Fibroblast of the aortic adventitia (primary cell): ENCODE data around the gene ZNF467. TPM values are rescaled to one million over a fixed set of nuclear protein-coding genes. Genes with fewer than 3 reads are reported as not detected.

ENCODE experiments used
- DNase-seq: peaks from one replicate; pipeline ENCODE4 v3.0.0-alpha.2; 2010; ENCODE audit warnings: low read depth
- H3K4me3 ChIP-seq: 2 replicates; pipeline ENCODE4 v1.5.1; 2011; ENCODE audit warnings: low read depth, mild to moderate bottlenecking, control low read depth, low read length, moderate library complexity
- total RNA-seq: library from RNA; depleted of rRNA; stranded (reverse); fragments of >200 nt; gene quantifications from 2 replicates; pipeline ENCODE4 v1.2.3, GENCODE V29; 2012; ENCODE audit warnings: low replicate concordance
- TF ChIP-seq, protein P1 (sequence below): IDR thresholded peaks from 2 replicates; pipeline ENCODE4 v1.5.1; 2011; ENCODE audit warnings: mild to moderate bottlenecking, low read length, control low read depth, inconsistent platforms; ENCODE audit not compliant: insufficient read depth

ZNF467 gene
- total RNA-seq, 1 donor: 0.27 TPM

DNA sequence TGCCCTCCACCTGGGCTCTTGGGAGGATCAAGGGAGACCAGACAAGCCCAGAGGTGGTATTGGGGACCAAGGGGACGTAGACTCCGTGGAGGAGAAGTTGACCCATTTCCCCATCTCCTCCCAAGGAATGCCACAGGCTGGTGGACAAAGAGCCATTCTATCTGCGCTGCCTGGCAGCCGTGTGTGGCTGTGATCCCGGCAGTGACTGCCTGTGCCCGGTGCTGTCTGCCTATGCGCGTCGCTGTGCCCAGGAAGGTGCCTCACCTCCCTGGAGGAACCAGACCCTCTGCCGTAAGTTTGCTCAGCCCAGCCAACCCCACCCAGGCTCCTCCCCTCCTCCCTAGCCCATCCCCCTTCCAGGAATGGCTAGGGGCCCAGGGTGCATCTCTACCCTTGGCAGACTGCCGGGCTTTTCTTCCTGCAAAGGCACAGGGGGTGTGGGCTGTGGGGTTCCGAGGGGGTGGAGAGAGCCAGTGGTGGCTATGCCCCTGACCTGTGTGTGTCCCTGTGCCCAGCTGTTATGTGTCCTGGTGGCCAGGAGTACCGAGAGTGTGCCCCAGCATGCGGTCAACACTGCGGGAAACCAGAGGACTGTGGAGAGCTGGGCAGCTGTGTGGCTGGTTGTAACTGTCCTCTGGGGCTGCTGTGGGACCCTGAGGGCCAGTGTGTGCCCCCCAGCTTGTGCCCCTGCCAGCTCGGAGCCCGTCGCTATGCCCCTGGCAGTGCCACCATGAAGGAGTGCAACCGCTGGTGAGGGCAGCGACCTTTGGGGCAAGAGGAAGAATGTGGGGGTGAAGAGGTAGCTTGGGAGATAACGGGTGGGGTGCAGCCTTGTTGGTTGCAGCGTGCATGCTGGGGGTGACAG lies 10.2 kb upstream of the ZNF467 start:
- H3K4me3 ChIP-seq: no peak overlapping the region
- no peak for DNase-seq
- TF ChIP-seq, protein P1, sequence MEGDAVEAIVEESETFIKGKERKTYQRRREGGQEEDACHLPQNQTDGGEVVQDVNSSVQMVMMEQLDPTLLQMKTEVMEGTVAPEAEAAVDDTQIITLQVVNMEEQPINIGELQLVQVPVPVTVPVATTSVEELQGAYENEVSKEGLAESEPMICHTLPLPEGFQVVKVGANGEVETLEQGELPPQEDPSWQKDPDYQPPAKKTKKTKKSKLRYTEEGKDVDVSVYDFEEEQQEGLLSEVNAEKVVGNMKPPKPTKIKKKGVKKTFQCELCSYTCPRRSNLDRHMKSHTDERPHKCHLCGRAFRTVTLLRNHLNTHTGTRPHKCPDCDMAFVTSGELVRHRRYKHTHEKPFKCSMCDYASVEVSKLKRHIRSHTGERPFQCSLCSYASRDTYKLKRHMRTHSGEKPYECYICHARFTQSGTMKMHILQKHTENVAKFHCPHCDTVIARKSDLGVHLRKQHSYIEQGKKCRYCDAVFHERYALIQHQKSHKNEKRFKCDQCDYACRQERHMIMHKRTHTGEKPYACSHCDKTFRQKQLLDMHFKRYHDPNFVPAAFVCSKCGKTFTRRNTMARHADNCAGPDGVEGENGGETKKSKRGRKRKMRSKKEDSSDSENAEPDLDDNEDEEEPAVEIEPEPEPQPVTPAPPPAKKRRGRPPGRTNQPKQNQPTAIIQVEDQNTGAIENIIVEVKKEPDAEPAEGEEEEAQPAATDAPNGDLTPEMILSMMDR: no peak

DNA sequence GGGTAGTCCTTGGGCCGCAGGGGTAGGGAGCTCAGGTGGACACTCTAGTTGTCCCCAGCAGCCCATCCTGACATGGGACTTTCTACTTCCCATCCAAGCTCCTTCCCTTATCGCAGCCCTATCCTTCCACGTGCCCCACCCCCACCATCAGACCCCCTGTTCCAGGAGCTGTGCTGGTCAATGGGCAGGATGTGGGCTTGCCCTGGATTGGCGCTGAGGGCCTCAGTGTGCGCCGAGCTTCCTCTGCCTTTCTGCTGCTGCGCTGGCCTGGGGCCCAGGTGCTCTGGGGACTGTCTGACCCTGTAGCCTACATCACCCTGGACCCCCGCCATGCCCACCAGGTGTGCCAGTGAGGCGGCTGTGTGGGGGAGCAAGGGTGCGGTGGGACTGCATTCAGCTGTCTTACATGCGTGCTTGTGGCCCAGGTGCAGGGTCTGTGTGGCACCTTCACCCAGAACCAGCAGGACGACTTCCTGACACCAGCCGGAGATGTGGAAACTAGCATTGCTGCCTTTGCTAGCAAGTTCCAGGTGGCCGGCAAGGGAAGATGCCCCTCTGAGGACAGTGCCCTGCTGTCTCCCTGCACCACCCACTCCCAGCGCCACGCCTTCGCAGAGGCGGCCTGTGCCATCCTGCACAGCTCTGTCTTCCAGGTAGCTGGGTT lies 9.4 kb upstream of the ZNF467 start:
- TF ChIP-seq, protein P1: no peak
- no peak for DNase-seq
- H3K4me3 ChIP-seq: no peak overlapping the region

DNA sequence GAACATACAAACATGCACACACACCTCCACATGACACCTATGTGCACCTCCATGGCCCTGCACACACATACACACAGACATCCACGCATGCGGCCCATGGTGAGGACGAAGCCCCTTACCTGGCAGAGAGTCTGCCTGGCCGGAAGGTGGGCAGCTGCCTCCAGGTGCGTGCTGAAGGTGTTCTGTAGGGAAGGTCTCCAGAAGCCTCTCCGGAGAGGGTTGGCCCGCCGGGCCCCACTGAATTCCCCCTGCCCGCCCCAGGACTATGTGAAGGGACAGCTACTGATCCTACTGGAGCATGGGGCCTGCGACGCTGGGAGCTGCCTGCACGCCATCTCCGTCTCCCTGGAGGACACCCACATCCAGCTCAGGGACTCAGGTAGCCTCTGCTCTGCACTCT lies 8.5 kb upstream of the ZNF467 start:
- no peak for DNase-seq
- H3K4me3 ChIP-seq: no peak overlapping the region
- TF ChIP-seq, protein P1: no peak

DNA sequence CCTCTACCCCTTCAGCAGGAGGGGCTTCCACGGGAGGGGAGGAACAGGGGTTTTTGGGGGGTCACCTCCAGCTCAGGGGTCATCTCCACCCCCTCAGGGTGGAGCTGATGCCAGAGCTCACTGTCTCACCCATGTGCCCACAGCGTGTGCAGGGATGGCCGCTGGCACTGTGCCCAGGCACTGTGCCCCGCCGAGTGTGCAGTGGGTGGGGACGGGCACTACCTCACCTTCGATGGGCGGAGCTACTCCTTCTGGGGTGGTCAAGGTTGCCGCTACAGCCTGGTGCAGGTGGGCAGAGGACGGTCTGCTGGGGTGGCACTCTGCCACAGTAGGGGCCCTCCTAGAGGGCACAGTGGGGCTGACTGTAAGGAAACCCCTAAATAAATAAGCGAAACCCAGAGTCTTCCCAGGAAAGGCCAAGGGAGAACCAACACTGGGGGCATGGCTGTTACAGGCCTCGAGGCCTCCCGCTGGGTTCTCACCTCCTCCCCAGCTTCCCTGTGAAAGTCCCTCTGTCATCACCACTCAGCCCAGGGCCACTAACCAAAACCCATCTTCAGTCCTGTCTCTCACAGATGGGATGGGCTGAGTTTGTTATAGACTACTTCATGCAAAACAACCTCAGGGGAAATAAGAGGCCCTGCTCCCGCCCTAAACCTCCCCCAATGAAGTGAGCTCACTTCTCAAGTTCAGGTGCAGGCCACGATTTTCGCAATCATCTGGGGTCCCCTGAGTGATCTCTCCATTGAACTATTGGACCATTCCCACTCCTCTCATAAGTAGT lies 7.4 kb upstream of the ZNF467 start:
- DNase-seq: no peak
- TF ChIP-seq, protein P1: no peak
- H3K4me3 ChIP-seq: no peak overlapping the region

DNA sequence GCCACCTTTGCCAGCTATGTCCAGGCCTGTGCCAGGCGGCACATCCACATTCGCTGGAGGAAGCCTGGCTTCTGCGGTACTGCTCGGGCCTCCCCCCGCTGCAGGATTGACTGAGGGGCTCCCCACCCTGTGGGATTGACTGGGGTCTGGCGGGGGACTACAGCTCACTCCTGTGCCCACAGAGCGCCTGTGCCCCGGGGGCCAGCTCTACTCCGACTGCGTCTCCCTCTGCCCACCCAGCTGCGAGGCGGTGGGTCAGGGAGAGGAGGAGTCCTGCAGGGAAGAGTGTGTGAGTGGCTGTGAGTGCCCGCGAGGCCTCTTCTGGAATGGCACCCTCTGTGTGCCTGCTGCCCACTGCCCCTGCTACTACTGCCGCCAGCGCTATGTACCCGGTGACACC lies 6.7 kb upstream of the ZNF467 start:
- TF ChIP-seq, protein P1: no peak
- no peak for DNase-seq
- H3K4me3 ChIP-seq: no peak overlapping the region

DNA sequence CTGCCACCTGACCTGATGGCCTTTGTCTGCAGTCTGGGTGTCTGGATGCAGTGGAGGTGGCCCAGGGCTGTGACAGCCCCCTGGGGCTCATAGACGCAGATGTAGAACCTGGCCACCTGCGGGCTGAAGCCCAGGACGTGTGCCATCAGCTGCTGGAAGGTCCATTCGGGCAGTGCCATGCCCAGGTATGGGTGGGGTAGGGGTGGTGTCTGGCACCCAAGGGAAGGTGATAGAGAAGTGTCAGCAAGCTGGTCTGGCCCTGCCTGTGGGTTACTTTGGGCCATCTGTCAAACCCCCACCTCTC lies 6.1 kb upstream of the ZNF467 start:
- no peak for DNase-seq
- TF ChIP-seq, protein P1: no peak
- H3K4me3 ChIP-seq: no peak overlapping the region
